Measurements from ENCODE around the gene ZDHHC12. TPM values are rescaled to one million over a fixed set of nuclear protein-coding genes. Genes with fewer than 3 reads are reported as not detected.

ZDHHC12 gene
- total and polyA plus RNA-seq, 2 donors (not counting 3 experiments of a cell fraction or from before 2014, with no cell fraction given) = 28.8 to 62.0 TPM

- no peak overlapping the region for H2AFZ ChIP-seq (ENCODE audit: low read depth, low read length)
- H3K27me3 ChIP-seq (ENCODE audit: control insufficient read depth in 2 of 2, insufficient read depth in 2 of 2, low read length in 2 of 2) = no peaks in the 10 kb centered on the region
- intact Hi-C loops (cut with micrococcal nuclease) (no loop called here), dilution Hi-C loops (cut with MboI; ENCODE audit: extremely low pct_ligation_motif_present, low sequenced_read_pairs) (no loop called here)
- no TSS peak for BruUV-seq (replicated peaks)
- POLR2A ChIA-PET = no interaction called here
- peaks cover 2 to 24% of the 10 kb centered on the region in 2 experiments for H3K36me3 ChIP-seq (ENCODE audit: control insufficient read depth in 2 of 2, extremely low read depth in 1 of 2, insufficient read depth in 2 of 2, low read length in 2 of 2)
- no peaks in the 10 kb centered on the region for H4K20me1 ChIP-seq (replicated peaks; ENCODE audit: control insufficient read depth, extremely low read depth, insufficient read depth, low read length)
- CTCF ChIA-PET = no interaction called here
- FAIRE-seq = no peak
- H3K9ac ChIP-seq (replicated peaks; ENCODE audit: extremely low read depth, insufficient read depth, low read length) = no peak overlapping the region
- DNase-seq (ENCODE audit: low read depth, low spot score) = no peak
- H3K79me2 ChIP-seq (ENCODE audit: control insufficient read depth, insufficient read depth, low read length) = no peaks in the 10 kb centered on the region
- H3K4me1 ChIP-seq (ENCODE audit: control insufficient read depth, extremely low read depth, insufficient read depth, low read length) = no peaks in the 10 kb centered on the region
- H3K4me3 ChIP-seq (replicated peaks in 1 of 3; ENCODE audit: insufficient read depth in 1 of 3, low read depth in 1 of 3, low read length in 3 of 3) = no peak overlapping the region
- no peak overlapping the region for H3K4me2 ChIP-seq (ENCODE audit: insufficient read depth, low read length)
- H3K9me1 ChIP-seq (replicated peaks; ENCODE audit: control insufficient read depth, extremely low read depth, insufficient read depth, low read length) = no peaks in the 10 kb centered on the region
- no peaks in the 10 kb centered on the region for H3K9me3 ChIP-seq (replicated peaks; ENCODE audit: control insufficient read depth, insufficient read depth, low read length)
- TF ChIP-seq JUN (IDR thresholded peaks at IDR 0.05; ENCODE audit: borderline replicate concordance, insufficient read depth, insufficient read length, low read depth) (no peak), EZH2 (IDR thresholded peaks at IDR 0.05; ENCODE audit: borderline replicate concordance, low read depth, low read length, severe bottlenecking) (no peak), MYC (IDR thresholded peaks at IDR 0.05; ENCODE audit: low read depth, low read length) (no peak)
- H3K27ac ChIP-seq (ENCODE audit: insufficient read depth, low read depth, low read length) = no peak overlapping the region
Observed at GRCh38 chr9:128718047-128718446, 5.9 kb downstream of the ZDHHC12 start.

GRCh38 chr9:128716581-128717254, 7.2 kb downstream of the ZDHHC12 start:
- Histone ChIP-seq H3K9ac (replicated peaks; ENCODE audit: extremely low read depth, insufficient read depth, low read length) (no peak overlapping the region), H3K27me3 (ENCODE audit: control insufficient read depth in 2 of 2, insufficient read depth in 2 of 2, low read length in 2 of 2) (no peaks in the 10 kb centered on the region), H3K4me1 (ENCODE audit: control insufficient read depth, extremely low read depth, insufficient read depth, low read length) (no peaks in the 10 kb centered on the region), H3K9me1 (replicated peaks; ENCODE audit: control insufficient read depth, extremely low read depth, insufficient read depth, low read length) (no peaks in the 10 kb centered on the region), H3K4me3 (replicated peaks in 1 of 3; ENCODE audit: insufficient read depth in 1 of 3, low read depth in 1 of 3, low read length in 3 of 3) (no peak overlapping the region), H3K27ac (ENCODE audit: insufficient read depth, low read depth, low read length) (no peak overlapping the region), H3K36me3 (ENCODE audit: control insufficient read depth in 2 of 2, extremely low read depth in 1 of 2, insufficient read depth in 2 of 2, low read length in 2 of 2) (peaks cover 2 to 24% of the 10 kb centered on the region in 2 experiments), H4K20me1 (replicated peaks; ENCODE audit: control insufficient read depth, extremely low read depth, insufficient read depth, low read length) (no peaks in the 10 kb centered on the region), H3K79me2 (ENCODE audit: control insufficient read depth, insufficient read depth, low read length) (no peaks in the 10 kb centered on the region), H3K9me3 (replicated peaks; ENCODE audit: control insufficient read depth, insufficient read depth, low read length) (no peaks in the 10 kb centered on the region), H2AFZ (ENCODE audit: low read depth, low read length) (no peak overlapping the region), H3K4me2 (ENCODE audit: insufficient read depth, low read length) (no peak overlapping the region)
- ChIA-PET CTCF (no interaction called here), POLR2A (interaction anchor here (0.7 kb wide), 2 partner anchors 11 to 13 kb away, joined by 6 read pairs; no protein-coding TSS in a partner anchor)
- no peak for TF ChIP-seq MYC (IDR thresholded peaks at IDR 0.05; ENCODE audit: low read depth, low read length)
- TF ChIP-seq POLR2AphosphoS5 (IDR thresholded peaks at IDR 0.05; ENCODE audit: insufficient read depth, low read depth, low read length) = no peak
- TF ChIP-seq MAX (IDR thresholded peaks at IDR 0.05; ENCODE audit: insufficient read depth, insufficient read length) = no peak
- TF ChIP-seq POLR2A (IDR thresholded peaks at IDR 0.05; ENCODE audit: low read depth, low read length) = no peak
- no peak for TF ChIP-seq JUN (IDR thresholded peaks at IDR 0.05; ENCODE audit: borderline replicate concordance, insufficient read depth, insufficient read length, low read depth)
- TF ChIP-seq FOS (IDR thresholded peaks at IDR 0.05; ENCODE audit: borderline replicate concordance, insufficient read depth, low read length) = no peak
- TF ChIP-seq GATA2 (IDR thresholded peaks at IDR 0.05; ENCODE audit: insufficient read depth, insufficient read length, low read depth, low read length) = no peak
- no peak for TF ChIP-seq CTCF (IDR thresholded peaks at IDR 0.05; ENCODE audit: extremely low read depth in 1 of 2, insufficient read depth in 1 of 2, low read depth in 1 of 2, low read length in 2 of 2)
- TF ChIP-seq EZH2 (IDR thresholded peaks at IDR 0.05; ENCODE audit: borderline replicate concordance, low read depth, low read length, severe bottlenecking) = no peak
- DNase-seq (ENCODE audit: low read depth, low spot score) (no peak), FAIRE-seq (no peak)
- intact Hi-C loops (cut with micrococcal nuclease) = no loop called here
- dilution Hi-C loops (cut with MboI; ENCODE audit: extremely low pct_ligation_motif_present, low sequenced_read_pairs) = no loop called here
- no TSS peak for BruUV-seq (replicated peaks)
